Left forelimb (tissue), 1 donor: ENCODE results near the gene DNAAF5.

Experiments
- DNase-seq: peaks from one replicate; pipeline ENCODE4 v3.0.0-alpha.2; 2018; ENCODE audit warnings: low spot score

Gene DNAAF5

GRCh38 chr7:726084-726853 is at the start of gene DNAAF5:
Gene DNAAF5 (plus strand): TSS chr7:726699. CDS start chr7:726721, 22 bp downstream.
- peak; percentile 91 for DNase-seq

GRCh38 chr7:676972-677385 is 49.5 kb upstream of the DNAAF5 start:
- peak; percentile 20 for DNase-seq

GRCh38 chr7:680411-681127 is 45.9 kb upstream of the DNAAF5 start:
- peak; percentile 48 for DNase-seq

DNA sequence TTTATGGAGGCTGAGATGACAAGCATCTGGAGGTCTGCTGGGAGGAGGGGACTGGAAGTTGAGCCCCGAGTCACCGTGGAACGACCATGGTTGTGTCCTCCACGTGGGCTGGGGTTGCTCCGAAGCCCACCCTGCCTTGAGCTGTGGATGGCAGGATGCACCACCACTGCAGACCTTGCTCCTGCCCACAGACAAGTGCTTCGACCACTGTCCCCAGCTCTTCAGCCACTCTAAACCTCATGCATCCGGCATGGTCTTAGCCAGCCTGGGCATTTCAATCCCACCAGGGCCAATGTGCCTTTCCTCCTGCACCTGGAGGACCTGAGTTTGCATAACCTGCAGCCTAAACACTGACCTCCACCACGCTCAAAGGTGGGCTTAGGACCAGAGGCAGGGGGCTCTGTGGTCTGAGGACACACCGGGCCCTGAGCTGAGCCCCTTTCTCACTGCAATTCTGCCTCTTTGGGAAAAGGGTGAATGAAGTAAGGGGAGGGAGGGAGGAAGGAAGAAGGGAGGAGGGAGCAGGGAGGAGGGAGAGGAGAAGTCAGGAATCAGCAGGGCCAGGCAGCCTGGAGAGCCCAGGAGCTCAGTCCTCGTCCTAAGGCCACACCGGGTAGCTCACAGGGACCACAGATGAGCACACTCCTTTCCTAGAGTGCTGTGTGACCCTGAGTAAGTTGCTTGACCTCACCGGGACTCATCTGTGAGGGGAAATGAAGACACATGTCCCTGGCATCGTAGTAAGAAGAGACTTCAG is 44.8 kb upstream of the DNAAF5 start:
- DNase-seq, result peak; percentile 45

- no peak for DNase-seq
These were observed 43.7 kb upstream of the DNAAF5 start for GRCh38 chr7:682810-683209.

DNA sequence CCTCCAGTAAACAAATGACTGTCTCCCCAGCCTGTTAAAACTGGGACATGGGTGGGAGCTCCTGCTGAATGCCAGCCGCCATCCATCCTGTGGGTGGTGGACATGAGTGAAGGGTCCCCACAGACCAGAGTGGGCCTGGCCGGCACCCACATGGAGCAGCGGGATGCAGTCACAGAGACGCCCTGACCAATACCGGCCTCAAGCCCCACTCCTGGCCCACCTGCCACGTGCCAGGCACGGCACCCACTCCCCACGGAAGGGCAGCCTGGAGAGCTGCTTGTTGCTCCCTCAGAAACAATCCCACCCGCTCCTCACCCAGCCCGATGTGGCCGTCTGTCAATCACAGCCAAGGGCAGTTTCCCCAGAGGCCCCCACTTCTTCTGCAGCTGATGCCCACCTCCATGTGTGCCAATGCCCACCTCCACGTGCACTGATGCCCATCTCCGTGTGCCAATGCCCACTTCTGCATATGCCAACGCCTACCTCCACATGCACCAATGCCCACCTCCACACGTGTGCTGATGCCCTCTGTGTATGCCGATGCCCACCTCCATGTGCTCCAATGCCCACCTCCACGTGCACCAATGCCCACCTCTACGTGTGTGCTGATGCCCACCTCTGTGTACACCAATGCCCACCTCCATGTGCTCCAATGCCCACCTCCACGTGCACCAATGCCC is 42.8 kb upstream of the DNAAF5 start:
- DNase-seq, result peak; percentile 58

DNA sequence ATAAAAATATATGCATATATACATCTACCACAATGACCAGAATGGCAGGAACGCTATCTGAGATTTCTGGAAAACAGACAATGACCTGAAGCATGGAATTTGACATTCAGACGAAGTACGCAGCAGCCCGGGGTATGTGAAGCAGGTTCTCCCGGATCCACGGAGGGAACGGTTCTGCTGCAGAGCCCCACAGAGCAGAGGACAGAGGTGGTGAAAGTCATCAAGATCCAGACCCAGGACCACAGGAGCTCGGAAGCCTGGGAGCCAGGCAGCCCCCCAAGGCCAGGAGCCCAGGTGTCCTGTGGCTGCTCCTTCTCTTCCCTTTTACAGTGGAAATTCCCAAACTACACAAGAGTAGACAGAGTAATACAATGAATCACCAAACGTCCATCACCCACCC is 42.1 kb upstream of the DNAAF5 start:
- DNase-seq, result peak; percentile 44

GRCh38 chr7:685540-685939 is 41.0 kb upstream of the DNAAF5 start:
- DNase-seq, result no peak

GRCh38 chr7:690478-691360 is 35.8 kb upstream of the DNAAF5 start:
- DNase-seq, result peak; percentile 49

- peak; percentile 55 for DNase-seq
These were observed 35.0 kb upstream of the DNAAF5 start for GRCh38 chr7:691361-692045.

DNA sequence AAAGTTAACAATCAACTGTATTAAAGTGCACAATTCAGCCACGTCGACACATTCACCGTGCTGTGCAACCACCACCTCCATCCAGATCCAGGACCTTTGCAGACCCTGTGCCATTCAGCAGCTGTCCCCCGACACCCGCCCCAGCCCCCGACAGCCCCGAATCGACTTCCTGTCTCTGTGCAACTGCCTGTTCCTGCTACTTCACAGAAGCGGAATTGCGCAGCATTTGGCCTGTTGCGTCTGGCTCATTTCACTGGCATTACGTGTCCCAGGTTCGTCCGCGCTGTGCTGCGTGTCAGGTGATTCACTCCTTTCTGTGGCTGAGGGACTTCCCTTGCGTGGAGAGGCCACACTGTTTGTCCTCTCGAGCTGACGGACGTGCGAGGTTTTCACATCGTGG is 33.2 kb upstream of the DNAAF5 start:
- peak; percentile 28 for DNase-seq

- peak; percentile 49 for DNase-seq
These were observed 30.1 kb upstream of the DNAAF5 start for GRCh38 chr7:696426-696811.

DNA sequence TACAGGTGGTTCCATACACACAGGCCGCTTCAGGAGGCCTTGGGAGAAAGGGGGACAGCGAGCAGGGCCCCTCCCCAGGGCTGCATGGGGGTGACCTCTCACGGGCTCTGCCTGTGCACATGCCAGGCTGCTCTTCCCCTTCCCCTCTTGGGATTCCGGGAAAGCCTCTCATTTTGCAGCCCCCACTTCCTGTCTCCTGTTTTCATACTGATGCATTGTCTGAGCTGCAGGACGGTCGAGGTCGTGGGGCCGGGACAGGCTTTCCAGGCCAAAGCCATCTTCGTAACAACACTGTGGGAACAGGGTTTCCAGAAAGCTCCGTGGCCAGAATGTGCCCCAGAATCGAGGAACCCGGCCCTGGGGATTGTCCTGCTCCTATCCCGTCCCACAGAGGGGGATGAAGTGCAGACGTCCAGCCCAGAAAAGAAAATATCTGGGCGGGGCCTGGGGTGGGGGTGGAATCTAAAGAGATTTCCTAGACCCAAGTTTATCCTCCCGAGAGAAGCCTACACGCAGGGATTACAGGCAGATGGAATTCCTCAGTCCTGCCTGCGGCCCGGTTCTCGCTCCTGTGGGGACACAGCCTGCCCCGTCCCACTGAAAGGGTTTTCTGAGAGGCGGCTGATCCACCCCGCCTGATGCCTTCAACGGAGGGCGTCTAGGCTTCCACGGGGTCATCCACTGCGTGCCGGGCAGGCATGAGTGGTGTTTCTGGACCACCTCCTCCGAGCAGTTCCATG is 29.5 kb upstream of the DNAAF5 start:
- DNase-seq, result no peak

DNA sequence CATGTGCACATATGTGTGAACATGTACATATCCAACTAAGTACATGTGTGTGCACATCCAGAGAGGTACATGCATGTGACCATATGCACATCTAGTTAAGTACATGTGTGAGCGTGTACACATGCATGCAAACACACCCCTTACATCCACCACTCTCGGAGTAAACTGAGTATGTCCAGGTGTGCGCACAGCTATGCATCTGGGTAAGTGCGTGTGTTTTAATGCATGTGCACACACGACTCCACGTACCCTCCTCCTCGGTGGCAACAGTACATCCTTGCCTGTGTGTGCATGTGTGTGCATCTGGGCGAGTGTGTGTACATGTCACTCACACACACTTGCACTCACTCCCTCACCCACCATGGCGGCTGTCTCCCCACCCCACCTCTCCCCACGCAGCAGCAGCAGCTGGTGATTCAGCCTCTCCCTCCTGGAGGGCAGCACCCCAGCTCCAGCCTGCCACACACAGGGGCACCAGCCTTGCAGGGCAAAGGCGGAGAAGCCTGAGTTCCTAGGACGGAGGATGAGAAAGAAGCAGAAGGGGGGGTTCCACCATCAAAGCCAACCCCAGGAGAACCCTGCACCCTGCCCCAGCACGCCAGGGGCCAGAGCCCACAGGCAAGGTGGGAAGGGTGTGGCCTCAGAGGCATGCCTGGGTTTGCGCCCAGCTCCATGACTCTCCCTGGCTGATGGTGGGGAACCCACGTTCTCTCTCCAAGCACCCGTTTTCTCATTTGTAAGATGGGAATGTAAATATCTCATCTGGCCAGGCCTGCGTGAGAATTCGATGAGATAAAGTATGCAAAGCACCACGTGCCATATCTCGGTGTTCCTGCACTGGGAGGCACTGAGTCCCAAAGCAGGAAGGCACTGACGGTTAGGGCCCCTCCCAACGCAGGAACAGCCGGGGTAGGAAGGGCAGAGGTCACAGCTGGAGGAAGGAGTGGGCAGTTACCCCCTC is 27.7 kb upstream of the DNAAF5 start:
- DNase-seq, result no peak

DNA sequence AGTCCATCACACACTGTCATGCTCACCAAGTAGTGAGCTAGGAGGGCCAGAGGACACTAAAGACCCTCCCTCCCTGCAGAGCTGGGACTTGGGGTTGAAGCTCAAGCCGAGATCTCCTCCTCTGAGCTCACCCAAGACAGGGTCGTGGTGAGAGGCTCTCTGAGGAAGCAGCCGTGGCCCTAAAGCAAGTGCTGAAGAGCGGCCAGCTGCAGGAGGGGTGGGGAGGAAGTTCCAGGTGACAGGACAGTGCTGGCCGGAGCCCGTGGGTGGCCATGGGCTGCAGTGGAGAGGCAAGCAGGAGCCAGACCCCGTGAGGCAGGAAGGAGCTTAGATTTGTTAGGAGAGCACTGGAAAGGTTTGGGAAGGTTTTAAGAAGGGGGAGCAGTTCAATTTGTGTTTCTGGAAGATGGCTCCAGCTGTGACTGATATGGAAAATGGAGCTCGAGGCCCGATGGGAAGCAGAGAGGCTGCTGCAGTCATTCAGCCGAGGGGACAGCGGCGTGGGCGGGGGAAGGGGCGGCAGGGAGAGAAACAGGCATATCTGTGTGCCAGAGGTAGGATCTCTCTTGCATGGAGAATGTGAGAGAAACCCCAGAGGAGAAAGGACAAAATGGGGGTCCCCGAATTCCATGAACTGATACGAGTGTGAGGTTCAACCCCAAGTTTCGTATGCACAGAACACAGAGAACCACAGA is 26.9 kb upstream of the DNAAF5 start:
- no peak for DNase-seq

DNA sequence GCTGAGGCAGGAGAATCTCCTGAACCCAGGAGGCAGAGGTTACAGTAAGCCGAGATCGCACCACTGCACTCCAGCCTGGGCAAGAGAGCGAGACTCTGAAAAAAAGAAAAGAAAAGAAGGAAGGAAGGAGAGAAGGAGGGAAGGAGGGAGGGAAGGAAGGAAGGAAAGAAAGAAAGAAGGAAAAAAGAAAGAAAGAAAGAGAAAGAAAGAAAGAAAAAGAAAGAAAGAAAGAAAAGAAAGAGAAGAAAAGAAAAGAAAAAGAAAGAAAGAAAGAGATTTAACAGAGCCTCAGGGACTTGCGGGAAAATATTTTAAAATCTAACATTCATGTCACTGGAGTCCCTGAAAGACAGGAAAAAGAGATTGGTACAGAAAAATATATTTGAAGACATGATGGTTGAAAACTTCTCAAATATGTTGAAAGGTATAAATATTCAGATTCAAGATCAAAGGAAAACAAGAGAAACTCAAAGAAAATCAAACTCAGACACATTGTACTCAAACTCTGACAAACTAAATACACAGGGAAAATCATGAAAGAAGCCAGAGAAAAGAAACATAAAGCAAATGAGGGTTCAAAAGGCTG is 25.3 kb upstream of the DNAAF5 start:
- DNase-seq, result no peak

- no peak for DNase-seq
These were observed 23.4 kb upstream of the DNAAF5 start for GRCh38 chr7:703049-703448.

GRCh38 chr7:706721-707120 is 19.8 kb upstream of the DNAAF5 start:
- DNase-seq, result no peak
